Epithelial cell of prostate (primary cell): ENCODE data around the gene ADARB2.
A peak's percentile ranks its signal among the peaks of the same experiment; 100 is the strongest.

Experiments used
- DNase-seq: peaks from one replicate; pipeline ENCODE4 v3.0.0-alpha.2; 2011; ENCODE audit warnings: low read depth, low spot score
- H3K27ac ChIP-seq: fragments of 450-650 bp; 2 replicates; pipeline ENCODE4 v1.5.1; 2017; ENCODE audit warnings: mild to moderate bottlenecking

ADARB2 gene

GRCh38 chr10:1516492-1517165 lies 220.7 kb downstream of the ADARB2 start:
- H3K27ac ChIP-seq, result no peak overlapping the region
- DNase-seq, result no peak

- H3K27ac ChIP-seq, result no peak overlapping the region
- no peak for DNase-seq
Observed at GRCh38 chr10:1515780-1516491, 221.4 kb downstream of the ADARB2 start.

GRCh38 chr10:1515121-1515779 lies 222.1 kb downstream of the ADARB2 start:
- DNase-seq, result no peak

GRCh38 chr10:1514681-1515080 lies 222.6 kb downstream of the ADARB2 start:
- H3K27ac ChIP-seq, result no peak overlapping the region
- no peak for DNase-seq

More at GRCh38 chr10:1515121-1515779, 222.1 kb downstream of the ADARB2 start:
- no peak overlapping the region for H3K27ac ChIP-seq

GRCh38 chr10:1513221-1513620 lies 224.1 kb downstream of the ADARB2 start:
- H3K27ac ChIP-seq, result no peak overlapping the region
- DNase-seq, result no peak

- H3K27ac ChIP-seq, result no peak overlapping the region
- DNase-seq, result no peak
Observed at GRCh38 chr10:1509011-1509530, 228.3 kb downstream of the ADARB2 start.

- H3K27ac ChIP-seq, result no peak overlapping the region
- DNase-seq, result no peak
Observed at GRCh38 chr10:1508096-1508495, 229.2 kb downstream of the ADARB2 start.

- no peak for DNase-seq
- no peak overlapping the region for H3K27ac ChIP-seq
Observed at GRCh38 chr10:1507436-1507835, 229.9 kb downstream of the ADARB2 start.

GRCh38 chr10:1504940-1505339 lies 232.4 kb downstream of the ADARB2 start:
- H3K27ac ChIP-seq, result no peak overlapping the region
- no peak for DNase-seq

- no peak for DNase-seq
- no peak overlapping the region for H3K27ac ChIP-seq
Observed at GRCh38 chr10:1504286-1504685, 233.0 kb downstream of the ADARB2 start.

- DNase-seq, result no peak
Observed at GRCh38 chr10:1502451-1502850, 234.9 kb downstream of the ADARB2 start.

GRCh38 chr10:1499359-1499957 lies 237.9 kb downstream of the ADARB2 start:
- DNase-seq, result no peak

More at GRCh38 chr10:1502451-1502850, 234.9 kb downstream of the ADARB2 start:
- no peak overlapping the region for H3K27ac ChIP-seq

GRCh38 chr10:1498746-1499358 lies 238.5 kb downstream of the ADARB2 start:
- H3K27ac ChIP-seq, result peak overlapping the region; percentile 6
- DNase-seq, result no peak

More at GRCh38 chr10:1499359-1499957, 237.9 kb downstream of the ADARB2 start:
- H3K27ac ChIP-seq, result peak overlapping the region; percentile 6

- no peak overlapping the region for H3K27ac ChIP-seq
- DNase-seq, result no peak
Observed at GRCh38 chr10:1495915-1496517, 241.3 kb downstream of the ADARB2 start.

- DNase-seq, result no peak
Observed at GRCh38 chr10:1492641-1493040, 244.7 kb downstream of the ADARB2 start.

GRCh38 chr10:1491901-1492300 lies 245.4 kb downstream of the ADARB2 start:
- no peak for DNase-seq
- H3K27ac ChIP-seq, result no peak overlapping the region

More at GRCh38 chr10:1492641-1493040, 244.7 kb downstream of the ADARB2 start:
- no peak overlapping the region for H3K27ac ChIP-seq

GRCh38 chr10:1489801-1490200 lies 247.5 kb downstream of the ADARB2 start:
- no peak overlapping the region for H3K27ac ChIP-seq
- no peak for DNase-seq

GRCh38 chr10:1488970-1489548 lies 248.3 kb downstream of the ADARB2 start:
- H3K27ac ChIP-seq, result no peak overlapping the region
- DNase-seq, result no peak
